Loucy (cell line): ENCODE results near the gene NR1H2.

Experiments used
- H2AFZ ChIP-seq: fragments of 200-600 bp; sonication (generic); 2 replicates; pipeline ENCODE4 v1.6.0; 2016; ENCODE audit warnings: antibody characterized with exemption, mild to moderate bottlenecking, low read length, moderate library complexity
- H3F3A ChIP-seq: fragments of 200-600 bp; 2 replicates; pipeline ENCODE4 v1.6.0; 2016; ENCODE audit warnings: antibody characterized with exemption, low read depth, mild to moderate bottlenecking
- H3K27me3 ChIP-seq: fragments of 200-600 bp; sonication (generic); 2 replicates; pipeline ENCODE4 v1.6.1; 2014; ENCODE audit warnings: low read length, mild to moderate bottlenecking; ENCODE audit not compliant: insufficient read depth, poor library complexity, severe bottlenecking
- H3K36me3 ChIP-seq: fragments of 200-600 bp; sonication (generic); 2 replicates; pipeline ENCODE4 v1.6.1; 2016; ENCODE audit warnings: low read length; ENCODE audit not compliant: insufficient read depth
- H3K4me1 ChIP-seq: fragments of 200-600 bp; sonication (generic); 2 replicates; pipeline ENCODE4 v1.5.1; 2014; ENCODE audit warnings: low read length, mild to moderate bottlenecking; ENCODE audit not compliant: insufficient read depth, poor library complexity, severe bottlenecking
- H3K4me2 ChIP-seq: fragments of 200-600 bp; sonication (generic); 2 replicates; pipeline ENCODE4 v1.6.0; 2014; ENCODE audit warnings: antibody characterized with exemption, low read length, low read depth, mild to moderate bottlenecking; ENCODE audit not compliant: poor library complexity, severe bottlenecking
- H3K4me3 ChIP-seq: fragments of 200-600 bp; sonication (generic); 2 replicates; pipeline ENCODE4 v1.5.1; 2014; ENCODE audit warnings: low read length, mild to moderate bottlenecking, mixed read lengths; ENCODE audit not compliant: poor library complexity, severe bottlenecking
- H3K79me2 ChIP-seq: fragments of 200-600 bp; sonication (generic); 2 replicates; pipeline ENCODE4 v1.6.1; 2014; ENCODE audit warnings: low read length; ENCODE audit not compliant: insufficient read depth
- H3K9ac ChIP-seq: fragments of 200-600 bp; sonication (generic); 2 replicates; pipeline ENCODE4 v1.6.0; 2014; ENCODE audit warnings: mild to moderate bottlenecking, low read depth, low read length, moderate library complexity; ENCODE audit not compliant: poor library complexity, severe bottlenecking
- H3K9me2 ChIP-seq: fragments of 200-600 bp; sonication (generic); replicated peaks from 2 replicates; pipeline ENCODE4 v1.6.1; 2016; ENCODE audit warnings: low read depth, low read length, mixed read lengths
- H3K9me3 ChIP-seq: fragments of 200-600 bp; sonication (generic); 2 replicates; pipeline ENCODE4 v1.6.1; 2014; ENCODE audit warnings: mild to moderate bottlenecking, antibody characterized with exemption, low read length, low read depth; ENCODE audit not compliant: insufficient read depth
- H4K20me1 ChIP-seq: fragments of 200-600 bp; sonication (generic); 2 replicates; pipeline ENCODE4 v1.6.0; 2014; ENCODE audit warnings: antibody characterized with exemption, low read length, mild to moderate bottlenecking; ENCODE audit not compliant: insufficient read depth, poor library complexity, severe bottlenecking
- CTCF ChIP-seq: fragments of 200-600 bp; sonication (generic); conservative IDR thresholded peaks from 2 replicates; pipeline ENCODE4 v1.5.1; 2014; ENCODE audit warnings: mild to moderate bottlenecking, antibody characterized with exemption, low read length
- EZH2phosphoT487 ChIP-seq: fragments of 200-600 bp; IDR thresholded peaks from 2 replicates; pipeline ENCODE4 v1.6.1; 2018; ENCODE audit warnings: antibody characterized with exemption, mild to moderate bottlenecking, moderate library complexity, borderline replicate concordance

The NR1H2 gene

GRCh38 chr19:50332244-50333038 lies 43.8 kb upstream of the NR1H2 start:
- H3K79me2 ChIP-seq: no peaks in the 10 kb centered on the region
- H2AFZ ChIP-seq: no peak overlapping the region
- no peak overlapping the region for H3K4me3 ChIP-seq
- no peak overlapping the region for H3K4me2 ChIP-seq
- no peaks in the 10 kb centered on the region for H3K9me3 ChIP-seq
- no peaks in the 10 kb centered on the region for H4K20me1 ChIP-seq
- no peaks in the 10 kb centered on the region for H3F3A ChIP-seq
- H3K27me3 ChIP-seq: no peaks in the 10 kb centered on the region
- H3K9me2 ChIP-seq: no peaks in the 10 kb centered on the region
- TF ChIP-seq CTCF (no peak), EZH2phosphoT487 (no peak)
- H3K9ac ChIP-seq: no peak overlapping the region
- H3K4me1 ChIP-seq: no peaks in the 10 kb centered on the region
- H3K36me3 ChIP-seq: no peaks in the 10 kb centered on the region

GRCh38 chr19:50333235-50333736 lies 43.0 kb upstream of the NR1H2 start:
- no peak overlapping the region for H3K4me2 ChIP-seq
- no peaks in the 10 kb centered on the region for H3K9me3 ChIP-seq
- TF ChIP-seq EZH2phosphoT487 (no peak), CTCF (no peak)
- H3K79me2 ChIP-seq: no peaks in the 10 kb centered on the region
- no peaks in the 10 kb centered on the region for H3K4me1 ChIP-seq
- no peaks in the 10 kb centered on the region for H3K36me3 ChIP-seq
- H2AFZ ChIP-seq: no peak overlapping the region
- no peaks in the 10 kb centered on the region for H3K27me3 ChIP-seq
- no peaks in the 10 kb centered on the region for H3F3A ChIP-seq
- no peaks in the 10 kb centered on the region for H3K9me2 ChIP-seq
- no peaks in the 10 kb centered on the region for H4K20me1 ChIP-seq
- H3K4me3 ChIP-seq: no peak overlapping the region
- no peak overlapping the region for H3K9ac ChIP-seq

GRCh38 chr19:50333737-50334617 lies 42.3 kb upstream of the NR1H2 start:
- no peaks in the 10 kb centered on the region for H3F3A ChIP-seq
- TF ChIP-seq EZH2phosphoT487 (no peak), CTCF (no peak)
- H3K9me2 ChIP-seq: no peaks in the 10 kb centered on the region
- no peaks in the 10 kb centered on the region for H4K20me1 ChIP-seq
- no peaks in the 10 kb centered on the region for H3K27me3 ChIP-seq
- H3K36me3 ChIP-seq: no peaks in the 10 kb centered on the region
- no peak overlapping the region for H2AFZ ChIP-seq
- no peak overlapping the region for H3K4me2 ChIP-seq
- no peak overlapping the region for H3K9ac ChIP-seq
- no peak overlapping the region for H3K4me3 ChIP-seq
- no peaks in the 10 kb centered on the region for H3K9me3 ChIP-seq
- no peaks in the 10 kb centered on the region for H3K79me2 ChIP-seq
- no peaks in the 10 kb centered on the region for H3K4me1 ChIP-seq
